Large intestine (tissue), 3 donors: Measurements from ENCODE around the gene PSG11. TPM values are rescaled to one million over a fixed set of nuclear protein-coding genes. Genes with fewer than 3 reads are reported as not detected.
"Not testable (repeated sequence)": the region's sequence is repeated elsewhere in the genome, so short reads cannot be mapped to it uniquely, and the experiment has no call there.

ENCODE experiments used
- DNase-seq, 2 donors: peaks; one replicate each; pipeline versions ENCODE4 v3.0.0 to v3.0.0-alpha.2; 2013
- H3K27ac ChIP-seq: one replicate; pipeline ENCODE4 v1.5.1; 2013; ENCODE audit warnings: low read length
- H3K27me3 ChIP-seq: 2 replicates; pipeline ENCODE4 v1.6.1; 2013; ENCODE audit warnings: low read length; ENCODE audit not compliant: control insufficient read depth, insufficient read depth
- H3K36me3 ChIP-seq: 2 replicates; pipeline ENCODE4 v1.6.1; 2013; ENCODE audit warnings: low read length; ENCODE audit not compliant: control insufficient read depth, insufficient read depth
- H3K4me1 ChIP-seq: one replicate; pipeline ENCODE4 v1.6.1; 2013; ENCODE audit warnings: low read length; ENCODE audit not compliant: control insufficient read depth, insufficient read depth
- H3K4me3 ChIP-seq: one replicate; pipeline ENCODE4 v1.5.1; 2013; ENCODE audit warnings: low read length
- H3K9me3 ChIP-seq: one replicate; pipeline ENCODE4 v1.6.1; 2013; ENCODE audit warnings: mild to moderate bottlenecking, low read depth, low read length, moderate library complexity; ENCODE audit not compliant: control insufficient read depth
- WGBS: methylation state at CpG from one replicate; pipeline ENCODE4 v1.1.5; 2013; ENCODE audit warnings: low lambda C conversion rate; ENCODE audit not compliant: insufficient coverage; 5-methylcytosine and 5-hydroxymethylcytosine counted together
- polyA plus RNA-seq: library from polyadenylated mRNA; unstranded; fragments of 120-200 nt; gene quantifications from one replicate; pipeline ENCODE4 v1.2.1, GENCODE V29; 2013

PSG11 gene
- polyA plus RNA-seq, 1 donor, result not detected

DNA sequence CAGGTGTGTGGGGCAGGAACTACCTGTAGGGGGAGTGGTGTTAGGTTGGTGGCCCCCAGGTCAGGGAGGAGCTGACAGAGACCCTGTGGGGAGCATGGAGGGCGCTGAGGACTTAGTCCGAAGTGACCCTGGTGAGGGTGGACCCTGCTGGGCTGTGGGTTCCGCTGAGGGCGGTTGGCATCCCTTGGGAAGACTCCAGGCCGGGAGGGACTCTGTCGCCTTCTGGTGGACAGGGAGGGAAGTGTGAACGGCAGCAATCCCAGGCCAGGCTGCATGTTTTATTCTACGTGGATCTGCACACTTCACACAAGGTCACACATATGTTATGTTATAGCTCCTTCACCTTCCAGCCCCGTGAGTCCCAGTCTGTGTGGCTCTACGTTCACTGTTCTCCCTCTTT, 1.7 kb upstream of the PSG11 start:
- not testable (repeated sequence) for H3K4me3 ChIP-seq, DNase-seq, H3K9me3 ChIP-seq, H3K4me1 ChIP-seq, H3K27ac ChIP-seq, H3K36me3 ChIP-seq, H3K27me3 ChIP-seq
- no CpG with 5 or more reads among the region's 10 CpGs for WGBS

GRCh38 chr19:43027061-43027460, 792 bp upstream of the PSG11 start:
- H3K4me3 ChIP-seq, DNase-seq: not testable (repeated sequence)
- no CpG with 5 or more reads among the region's 8 CpGs for WGBS

GRCh38 chr19:43022098-43022497, 4.2 kb downstream of the PSG11 start:
- not testable (repeated sequence) for H3K27me3 ChIP-seq, H3K4me3 ChIP-seq, DNase-seq, H3K36me3 ChIP-seq, H3K4me1 ChIP-seq, H3K9me3 ChIP-seq, H3K27ac ChIP-seq
- WGBS, result no CpG with 5 or more reads among the region's 4 CpGs

More at GRCh38 chr19:43027061-43027460, 792 bp upstream of the PSG11 start:
- H3K4me1 ChIP-seq, H3K9me3 ChIP-seq, H3K27ac ChIP-seq, H3K36me3 ChIP-seq, H3K27me3 ChIP-seq: not testable (repeated sequence)

DNA sequence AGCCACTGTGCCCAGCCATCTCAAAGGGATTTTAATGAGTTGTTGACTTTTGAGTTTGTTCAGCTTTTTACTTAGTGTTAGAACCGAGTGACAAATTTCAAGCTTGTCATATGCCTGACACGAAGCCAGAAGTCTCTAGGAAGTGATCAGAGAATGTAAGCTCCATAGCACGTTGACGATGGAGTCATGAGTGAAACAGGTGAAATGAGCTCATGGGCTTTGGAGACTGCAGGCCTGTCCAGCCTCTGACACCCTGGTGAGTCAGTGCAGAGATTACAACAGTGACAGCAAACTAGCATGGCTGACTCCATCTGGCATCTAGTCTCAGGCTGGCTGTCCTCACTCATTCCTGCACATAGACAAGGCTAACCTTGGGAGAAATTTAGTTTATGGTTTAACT, 4.6 kb downstream of the PSG11 start:
- no CpG with 5 or more reads among the region's 4 CpGs for WGBS
- H3K27ac ChIP-seq, H3K4me3 ChIP-seq, H3K9me3 ChIP-seq, DNase-seq, H3K27me3 ChIP-seq, H3K36me3 ChIP-seq, H3K4me1 ChIP-seq: not testable (repeated sequence)

GRCh38 chr19:43019588-43019987, 6.7 kb downstream of the PSG11 start:
- not testable (repeated sequence) for H3K4me1 ChIP-seq, H3K36me3 ChIP-seq, H3K4me3 ChIP-seq, H3K27me3 ChIP-seq, H3K9me3 ChIP-seq, H3K27ac ChIP-seq, DNase-seq

DNA sequence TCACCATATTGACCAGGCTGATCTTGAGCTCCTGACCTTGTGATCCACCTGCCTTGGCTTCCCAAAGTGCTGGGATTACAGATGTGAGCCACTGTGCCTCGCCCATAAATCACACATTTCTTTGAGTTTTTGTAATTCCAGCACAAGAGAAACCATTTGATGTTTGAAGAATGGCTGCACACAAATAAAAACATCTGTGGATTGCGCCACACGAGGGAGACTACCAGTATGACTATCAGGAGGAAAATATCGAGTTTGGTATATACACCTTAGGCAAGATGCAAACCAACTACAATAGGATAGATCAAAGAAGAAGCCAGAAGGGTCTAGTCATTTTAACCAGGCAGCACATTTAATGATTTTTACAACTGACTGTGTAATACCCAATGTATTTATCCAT, 20.4 kb downstream of the PSG11 start:
- WGBS, result 82% methylated on average over 3 of the region's 4 CpGs

GRCh38 chr19:43004846-43005245, 21.4 kb downstream of the PSG11 start:
- H3K36me3 ChIP-seq, H3K27ac ChIP-seq, H3K27me3 ChIP-seq, H3K9me3 ChIP-seq, H3K4me1 ChIP-seq, DNase-seq, H3K4me3 ChIP-seq: not testable (repeated sequence)
- no CpG with 5 or more reads among the region's 4 CpGs for WGBS

More for the DNA sequence above, 20.4 kb downstream of the PSG11 start:
- H3K9me3 ChIP-seq, H3K4me1 ChIP-seq, H3K27me3 ChIP-seq, H3K27ac ChIP-seq, DNase-seq, H3K4me3 ChIP-seq, H3K36me3 ChIP-seq: not testable (repeated sequence)

- H3K27ac ChIP-seq, H3K36me3 ChIP-seq, H3K4me3 ChIP-seq, H3K27me3 ChIP-seq, DNase-seq, H3K9me3 ChIP-seq, H3K4me1 ChIP-seq: not testable (repeated sequence)
- WGBS, result no CpG with 5 or more reads among the region's 1 CpG
Measured at GRCh38 chr19:43003634-43004033, 22.6 kb downstream of the PSG11 start.

DNA sequence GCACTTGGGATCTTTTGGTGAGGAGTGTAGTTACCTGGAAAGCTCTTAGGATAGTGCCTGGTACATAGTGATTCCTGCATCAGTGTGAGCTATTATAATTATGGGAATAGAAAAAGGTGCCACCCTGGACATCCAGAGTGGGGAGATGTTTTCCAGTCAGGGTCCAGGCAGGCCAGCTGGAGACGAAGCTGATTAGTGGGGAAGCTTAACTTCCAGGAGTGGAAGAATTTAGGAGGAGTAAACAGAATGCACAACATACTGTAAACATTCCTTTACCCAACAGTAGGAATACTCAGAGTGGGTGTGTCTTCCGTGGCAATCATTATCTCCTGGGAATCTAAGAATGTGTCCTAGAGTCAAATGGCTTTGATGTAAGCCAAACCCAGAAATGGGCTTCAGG, 23.3 kb downstream of the PSG11 start:
- not testable (repeated sequence) for H3K36me3 ChIP-seq, H3K27ac ChIP-seq, DNase-seq, H3K9me3 ChIP-seq, H3K27me3 ChIP-seq, H3K4me1 ChIP-seq, H3K4me3 ChIP-seq
- WGBS, result no CpG with 5 or more reads among the region's 2 CpGs

DNA sequence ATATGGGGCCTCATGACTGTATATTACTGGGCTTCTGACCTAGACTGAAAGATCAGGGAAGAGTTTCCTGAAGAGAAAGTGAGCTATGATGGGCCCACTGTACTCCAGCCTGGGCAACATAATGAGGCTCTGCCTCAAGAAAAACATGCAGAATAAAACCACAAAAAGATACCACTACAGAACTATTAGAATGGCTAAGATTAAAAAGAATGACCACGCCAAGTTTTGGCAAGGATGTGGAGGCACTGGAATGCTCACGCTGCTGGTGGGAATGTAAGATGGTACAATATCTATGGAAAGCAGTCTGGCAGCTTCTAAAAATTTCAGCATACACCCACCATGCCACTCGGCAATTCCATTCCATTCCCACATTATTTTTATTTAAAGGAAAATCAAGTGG, 30.1 kb downstream of the PSG11 start:
- not testable (repeated sequence) for H3K36me3 ChIP-seq, H3K4me3 ChIP-seq, DNase-seq, H3K4me1 ChIP-seq, H3K27me3 ChIP-seq, H3K9me3 ChIP-seq, H3K27ac ChIP-seq
- no CpG with 5 or more reads among the region's 3 CpGs for WGBS

DNA sequence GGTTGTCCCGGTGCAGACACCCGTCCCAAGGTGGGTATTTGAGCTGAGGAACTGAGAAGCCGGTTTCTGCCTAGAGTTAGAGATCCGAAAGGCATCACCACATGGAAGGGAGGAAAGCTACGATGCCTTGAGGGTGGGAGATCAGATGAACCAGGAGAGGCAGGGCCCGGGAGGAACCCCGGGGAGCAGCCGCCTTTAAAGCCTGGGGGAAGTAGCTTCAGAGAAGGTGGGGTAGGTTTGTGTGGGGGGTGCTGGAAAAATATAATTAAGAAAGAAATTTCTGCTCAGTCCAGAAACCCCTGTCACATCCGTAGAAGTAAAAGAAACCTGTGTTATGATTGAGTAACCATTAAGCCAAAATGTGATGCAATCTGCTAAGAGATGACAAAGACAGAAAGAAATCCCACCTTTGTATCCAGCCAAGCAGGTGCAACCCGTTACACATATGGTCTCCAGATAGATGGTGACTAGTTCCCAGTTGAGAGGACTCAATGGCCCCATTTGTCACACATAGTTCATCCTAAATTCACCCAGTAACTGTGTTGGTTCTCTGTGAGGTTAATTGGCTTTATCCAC, 34.2 kb downstream of the PSG11 start:
- not testable (repeated sequence) for H3K9me3 ChIP-seq, H3K27ac ChIP-seq, H3K4me1 ChIP-seq, DNase-seq, H3K27me3 ChIP-seq, H3K36me3 ChIP-seq, H3K4me3 ChIP-seq
- WGBS, result no CpG with 5 or more reads among the region's 10 CpGs
